ENCODE data around the gene RGL1. TPM values are rescaled to one million over a fixed set of nuclear protein-coding genes. Genes with fewer than 3 reads are reported as not detected.

The RGL1 gene
- total RNA-seq, 2 experiments from 2014 or later: 2.6 TPM

GRCh38 chr1:183838221-183838620 lies 33.3 kb downstream of the RGL1 start:
- DNase-seq: no peak
- no peak overlapping the region for H3K27ac Mint-ChIP-seq
- H3K27me3 Mint-ChIP-seq: no peaks in the 10 kb centered on the region

GRCh38 chr1:183840140-183840539 lies 35.2 kb downstream of the RGL1 start:
- POLR2A ChIA-PET: no interaction called here
- CTCF ChIA-PET: interaction anchor here (1.2 kb wide), 1 partner anchor 12 kb away, joined by 3 read pairs; no protein-coding TSS in a partner anchor
- Mint-ChIP-seq H3K9me3 (no peaks in the 10 kb centered on the region), H3K4me3 (no peak overlapping the region), H3K27me3 (no peaks in the 10 kb centered on the region), H3K36me3 (ENCODE audit: low read depth) (no peaks in the 10 kb centered on the region), H3K4me1 (peaks cover 18% of the 10 kb centered on the region), H3K27ac (no peak overlapping the region)
- DNase-seq: no peak

More at GRCh38 chr1:183838221-183838620, 33.3 kb downstream of the RGL1 start:
- Mint-ChIP-seq H3K36me3 (ENCODE audit: low read depth) (no peaks in the 10 kb centered on the region), H3K4me1 (peaks cover 16% of the 10 kb centered on the region), H3K9me3 (no peaks in the 10 kb centered on the region), H3K4me3 (no peak overlapping the region)
- ChIA-PET POLR2A (no interaction called here), CTCF (no interaction called here)

- ChIA-PET POLR2A (interaction anchor here (0.6 kb wide), 1 partner anchor 45 kb away, joined by 3 read pairs; no protein-coding TSS in a partner anchor), CTCF (interaction anchor here (1.2 to 1.9 kb wide), 2 partner anchors 10 to 74 kb away, joined by 3 to 6 read pairs; no protein-coding TSS in a partner anchor)
- Mint-ChIP-seq H3K27ac (peak overlapping the region; percentile 2), H3K27me3 (no peaks in the 10 kb centered on the region), H3K4me1 (peaks cover 21% of the 10 kb centered on the region), H3K4me3 (no peak overlapping the region), H3K9me3 (no peaks in the 10 kb centered on the region), H3K36me3 (ENCODE audit: low read depth) (no peaks in the 10 kb centered on the region)
- no peak for DNase-seq
Measured at GRCh38 chr1:183841550-183841949, 36.6 kb downstream of the RGL1 start.

GRCh38 chr1:183841950-183842794 lies 37.3 kb downstream of the RGL1 start:
- H3K4me1 Mint-ChIP-seq: peaks cover 21% of the 10 kb centered on the region
- peak overlapping the region; percentile 75 for H3K27ac Mint-ChIP-seq
- ChIA-PET CTCF (interaction anchor here (1.2 to 1.9 kb wide), 2 partner anchors 11 to 74 kb away, joined by 3 to 6 read pairs; no protein-coding TSS in a partner anchor), POLR2A (interaction anchor here (0.6 to 0.7 kb wide), 2 partner anchors 45 to 251 kb away, joined by 3 to 4 read pairs; no protein-coding TSS in a partner anchor)
- no peaks in the 10 kb centered on the region for H3K36me3 Mint-ChIP-seq (ENCODE audit: low read depth)
- no peaks in the 10 kb centered on the region for H3K9me3 Mint-ChIP-seq
- no peaks in the 10 kb centered on the region for H3K27me3 Mint-ChIP-seq
- H3K4me3 Mint-ChIP-seq: peak overlapping the region; percentile 23
- peak; percentile 35 for DNase-seq

GRCh38 chr1:183842795-183843144 lies 37.9 kb downstream of the RGL1 start:
- no peak for DNase-seq
- peaks cover 21% of the 10 kb centered on the region for H3K4me1 Mint-ChIP-seq
- H3K36me3 Mint-ChIP-seq (ENCODE audit: low read depth): no peaks in the 10 kb centered on the region
- H3K27me3 Mint-ChIP-seq: no peaks in the 10 kb centered on the region
- H3K4me3 Mint-ChIP-seq: peak overlapping the region; percentile 23
- POLR2A ChIA-PET: interaction anchor here (0.7 kb wide), 1 partner anchor 251 kb away, joined by 4 read pairs; no protein-coding TSS in a partner anchor
- H3K27ac Mint-ChIP-seq: peak overlapping the region; percentile 75
- CTCF ChIA-PET: interaction anchor here (1.2 to 1.9 kb wide), 2 partner anchors 11 to 73 kb away, joined by 3 to 6 read pairs; no protein-coding TSS in a partner anchor
- H3K9me3 Mint-ChIP-seq: no peaks in the 10 kb centered on the region

GRCh38 chr1:183844806-183845205 lies 39.9 kb downstream of the RGL1 start:
- Mint-ChIP-seq H3K27ac (no peak overlapping the region), H3K27me3 (no peaks in the 10 kb centered on the region), H3K4me3 (no peak overlapping the region), H3K9me3 (no peaks in the 10 kb centered on the region), H3K36me3 (ENCODE audit: low read depth) (no peaks in the 10 kb centered on the region), H3K4me1 (peaks cover 21% of the 10 kb centered on the region)
- DNase-seq: no peak
- ChIA-PET POLR2A (no interaction called here), CTCF (no interaction called here)

- H3K4me1 Mint-ChIP-seq: peaks cover 21% of the 10 kb centered on the region
- H3K27ac Mint-ChIP-seq: no peak overlapping the region
- POLR2A ChIA-PET: no interaction called here
- DNase-seq: no peak
- no peak overlapping the region for H3K4me3 Mint-ChIP-seq
- CTCF ChIA-PET: interaction anchor here (0.6 kb wide), 1 partner anchor 547 kb away, joined by 3 read pairs; no protein-coding TSS in a partner anchor
- H3K36me3 Mint-ChIP-seq (ENCODE audit: low read depth): no peaks in the 10 kb centered on the region
- H3K27me3 Mint-ChIP-seq: no peaks in the 10 kb centered on the region
- no peaks in the 10 kb centered on the region for H3K9me3 Mint-ChIP-seq
Measured at GRCh38 chr1:183845681-183846080, 40.8 kb downstream of the RGL1 start.

GRCh38 chr1:183847641-183848040 lies 42.7 kb downstream of the RGL1 start:
- Mint-ChIP-seq H3K27me3 (no peaks in the 10 kb centered on the region), H3K27ac (no peak overlapping the region), H3K9me3 (no peaks in the 10 kb centered on the region), H3K4me3 (no peak overlapping the region), H3K4me1 (peaks cover 9% of the 10 kb centered on the region), H3K36me3 (ENCODE audit: low read depth) (no peaks in the 10 kb centered on the region)
- POLR2A ChIA-PET: no interaction called here
- CTCF ChIA-PET: interaction anchor here (0.9 to 1.1 kb wide), 2 partner anchors 9 to 15 kb away, joined by 3 to 4 read pairs; no protein-coding TSS in a partner anchor
- DNase-seq: no peak

- POLR2A ChIA-PET: no interaction called here
- no peak overlapping the region for H3K4me3 Mint-ChIP-seq
- DNase-seq: no peak
- H3K27me3 Mint-ChIP-seq: no peaks in the 10 kb centered on the region
- CTCF ChIA-PET: no interaction called here
- no peaks in the 10 kb centered on the region for H3K36me3 Mint-ChIP-seq (ENCODE audit: low read depth)
- no peaks in the 10 kb centered on the region for H3K9me3 Mint-ChIP-seq
- H3K27ac Mint-ChIP-seq: no peak overlapping the region
- H3K4me1 Mint-ChIP-seq: no peaks in the 10 kb centered on the region
Measured at GRCh38 chr1:183850852-183851251, 45.9 kb downstream of the RGL1 start.

GRCh38 chr1:183859119-183859518 lies 54.2 kb downstream of the RGL1 start:
- Mint-ChIP-seq H3K4me1 (no peaks in the 10 kb centered on the region), H3K27ac (no peak overlapping the region), H3K9me3 (no peaks in the 10 kb centered on the region), H3K27me3 (no peaks in the 10 kb centered on the region), H3K4me3 (no peak overlapping the region), H3K36me3 (ENCODE audit: low read depth) (no peaks in the 10 kb centered on the region)
- no peak for DNase-seq
- ChIA-PET POLR2A (no interaction called here), CTCF (no interaction called here)

- no peak for DNase-seq
- H3K27me3 Mint-ChIP-seq: no peaks in the 10 kb centered on the region
- no peak overlapping the region for H3K27ac Mint-ChIP-seq
- no peak overlapping the region for H3K4me3 Mint-ChIP-seq
- H3K9me3 Mint-ChIP-seq: no peaks in the 10 kb centered on the region
- CTCF ChIA-PET: no interaction called here
- H3K4me1 Mint-ChIP-seq: no peaks in the 10 kb centered on the region
- POLR2A ChIA-PET: no interaction called here
- H3K36me3 Mint-ChIP-seq (ENCODE audit: low read depth): no peaks in the 10 kb centered on the region
Measured at GRCh38 chr1:183859831-183860230, 54.9 kb downstream of the RGL1 start.

GRCh38 chr1:183862967-183863366 lies 58.0 kb downstream of the RGL1 start:
- DNase-seq: no peak
- Mint-ChIP-seq H3K27ac (no peak overlapping the region), H3K4me1 (no peaks in the 10 kb centered on the region), H3K27me3 (no peaks in the 10 kb centered on the region), H3K9me3 (no peaks in the 10 kb centered on the region), H3K4me3 (no peak overlapping the region), H3K36me3 (ENCODE audit: low read depth) (no peaks in the 10 kb centered on the region)
- POLR2A ChIA-PET: no interaction called here
- CTCF ChIA-PET: interaction anchor here (2.1 kb wide), 1 partner anchor 11 kb away, joined by 6 read pairs; no protein-coding TSS in a partner anchor

GRCh38 chr1:183863852-183864251 lies 58.9 kb downstream of the RGL1 start:
- Mint-ChIP-seq H3K27me3 (no peaks in the 10 kb centered on the region), H3K9me3 (no peaks in the 10 kb centered on the region), H3K4me1 (no peaks in the 10 kb centered on the region), H3K36me3 (ENCODE audit: low read depth) (no peaks in the 10 kb centered on the region), H3K27ac (no peak overlapping the region), H3K4me3 (no peak overlapping the region)
- ChIA-PET CTCF (interaction anchor here (1.1 to 2.1 kb wide), 2 partner anchors 10 to 18 kb away, joined by 3 to 6 read pairs; no protein-coding TSS in a partner anchor), POLR2A (no interaction called here)
- DNase-seq: no peak
